Measurements from ENCODE around the gene CORO1C.

The CORO1C gene

GRCh38 chr12:108647585-108648287 lies 83.6 kb downstream of the CORO1C start:
- no peak for DNase-seq
- no peak overlapping the region for H3K27ac ChIP-seq
- H3K4me3 ChIP-seq (ENCODE audit: low read depth, low read length) = no peak overlapping the region
- H3K36me3 ChIP-seq = peaks cover 55% of the 10 kb centered on the region
- no peaks in the 10 kb centered on the region for H3K27me3 ChIP-seq (ENCODE audit: insufficient read depth, low read depth, severe bottlenecking)
- no peak for TF ChIP-seq CTCF (IDR thresholded peaks at IDR 0.05; ENCODE audit: low read depth, low read length)
- H3K9me3 ChIP-seq (ENCODE audit: severe bottlenecking) = no peaks in the 10 kb centered on the region

GRCh38 chr12:108646600-108647579 lies 84.4 kb downstream of the CORO1C start:
- Histone ChIP-seq H3K36me3 (peaks cover 50% of the 10 kb centered on the region), H3K27me3 (ENCODE audit: insufficient read depth, low read depth, severe bottlenecking) (no peaks in the 10 kb centered on the region), H3K4me3 (ENCODE audit: low read depth, low read length) (no peak overlapping the region), H3K27ac (no peak overlapping the region), H3K9me3 (ENCODE audit: severe bottlenecking) (no peaks in the 10 kb centered on the region)
- TF ChIP-seq CTCF (IDR thresholded peaks at IDR 0.05; ENCODE audit: low read depth, low read length) = 0 out of 2 replicates have a peak, but pooled peaks have one; percentile 19
- no peak for DNase-seq

GRCh38 chr12:108645686-108646599 lies 85.4 kb downstream of the CORO1C start:
- H3K36me3 ChIP-seq = peaks cover 43% of the 10 kb centered on the region
- no peaks in the 10 kb centered on the region for H3K9me3 ChIP-seq (ENCODE audit: severe bottlenecking)
- no peak for TF ChIP-seq CTCF (IDR thresholded peaks at IDR 0.05; ENCODE audit: low read depth, low read length)
- no peak overlapping the region for H3K27ac ChIP-seq
- no peak for DNase-seq
- no peaks in the 10 kb centered on the region for H3K27me3 ChIP-seq (ENCODE audit: insufficient read depth, low read depth, severe bottlenecking)
- H3K4me3 ChIP-seq (ENCODE audit: low read depth, low read length) = no peak overlapping the region

- DNase-seq = no peak
- Histone ChIP-seq H3K27me3 (ENCODE audit: insufficient read depth, low read depth, severe bottlenecking) (no peaks in the 10 kb centered on the region), H3K4me3 (ENCODE audit: low read depth, low read length) (no peak overlapping the region), H3K27ac (no peak overlapping the region), H3K9me3 (ENCODE audit: severe bottlenecking) (no peaks in the 10 kb centered on the region), H3K36me3 (peaks cover 37% of the 10 kb centered on the region)
- TF ChIP-seq CTCF (IDR thresholded peaks at IDR 0.05; ENCODE audit: low read depth, low read length) = no peak
Observed at GRCh38 chr12:108644811-108645120, 86.6 kb downstream of the CORO1C start.

GRCh38 chr12:108643941-108644810 lies 87.1 kb downstream of the CORO1C start:
- no peak for TF ChIP-seq CTCF (IDR thresholded peaks at IDR 0.05; ENCODE audit: low read depth, low read length)
- no peak overlapping the region for H3K27ac ChIP-seq
- peaks cover 34% of the 10 kb centered on the region for H3K36me3 ChIP-seq
- H3K27me3 ChIP-seq (ENCODE audit: insufficient read depth, low read depth, severe bottlenecking) = no peaks in the 10 kb centered on the region
- no peaks in the 10 kb centered on the region for H3K9me3 ChIP-seq (ENCODE audit: severe bottlenecking)
- H3K4me3 ChIP-seq (ENCODE audit: low read depth, low read length) = no peak overlapping the region
- DNase-seq = no peak

Data from WERI-Rb-1 (cell line).